Neural crest cell (in vitro differentiated cells): ENCODE measurements around the gene MAF. TPM values are rescaled to one million over a fixed set of nuclear protein-coding genes. Genes with fewer than 3 reads are reported as not detected.

Source experiments
- DNase-seq: peaks from one replicate; pipeline ENCODE4 v3.0.0; 2021; ENCODE audit warnings: low read depth, mixed read lengths, low spot score
- H3K27ac Mint-ChIP-seq: one replicate; pipeline ENCODE4 v1.8.0; 2021; ENCODE audit warnings: mild to moderate bottlenecking, mixed read lengths; ENCODE audit not compliant: unreplicated experiment
- H3K27me3 Mint-ChIP-seq: 2 replicates; pipeline ENCODE4 v1.8.0; 2021; ENCODE audit warnings: low read depth, mild to moderate bottlenecking, mixed read lengths
- H3K36me3 Mint-ChIP-seq: 2 replicates; pipeline ENCODE4 v1.8.0; 2021; ENCODE audit warnings: low read depth, mild to moderate bottlenecking, mixed read lengths
- H3K4me1 Mint-ChIP-seq: 2 replicates; pipeline ENCODE4 v1.8.0; 2021; ENCODE audit warnings: mixed read lengths
- H3K4me3 Mint-ChIP-seq: one replicate; pipeline ENCODE4 v1.8.0; 2021; ENCODE audit warnings: mild to moderate bottlenecking, mixed read lengths
- H3K9me3 Mint-ChIP-seq: 2 replicates; pipeline ENCODE4 v1.8.0; 2021; ENCODE audit warnings: mixed read lengths
- total RNA-seq: library from RNA; stranded (reverse); gene quantifications from 2 replicates; pipeline ENCODE4 v1.2.1, GENCODE V29; 2021
- TF ChIP-seq, protein P1 (sequence below): fragments of 200-600 bp; sonication (generic); conservative IDR thresholded peaks from 2 replicates; pipeline ENCODE4 v1.5.0; 2021; ENCODE audit warnings: antibody characterized with exemption, mild to moderate bottlenecking

MAF gene
- total RNA-seq, 1 donor from 2014 or later, result 4.1 TPM

- DNase-seq, result no peak
- no peaks in the 10 kb centered on the region for H3K36me3 Mint-ChIP-seq
- peak overlapping the region; percentile 96 for H3K4me3 Mint-ChIP-seq
- no peaks in the 10 kb centered on the region for H3K9me3 Mint-ChIP-seq
- H3K27ac Mint-ChIP-seq, result no peak overlapping the region
- TF ChIP-seq, protein P1, sequence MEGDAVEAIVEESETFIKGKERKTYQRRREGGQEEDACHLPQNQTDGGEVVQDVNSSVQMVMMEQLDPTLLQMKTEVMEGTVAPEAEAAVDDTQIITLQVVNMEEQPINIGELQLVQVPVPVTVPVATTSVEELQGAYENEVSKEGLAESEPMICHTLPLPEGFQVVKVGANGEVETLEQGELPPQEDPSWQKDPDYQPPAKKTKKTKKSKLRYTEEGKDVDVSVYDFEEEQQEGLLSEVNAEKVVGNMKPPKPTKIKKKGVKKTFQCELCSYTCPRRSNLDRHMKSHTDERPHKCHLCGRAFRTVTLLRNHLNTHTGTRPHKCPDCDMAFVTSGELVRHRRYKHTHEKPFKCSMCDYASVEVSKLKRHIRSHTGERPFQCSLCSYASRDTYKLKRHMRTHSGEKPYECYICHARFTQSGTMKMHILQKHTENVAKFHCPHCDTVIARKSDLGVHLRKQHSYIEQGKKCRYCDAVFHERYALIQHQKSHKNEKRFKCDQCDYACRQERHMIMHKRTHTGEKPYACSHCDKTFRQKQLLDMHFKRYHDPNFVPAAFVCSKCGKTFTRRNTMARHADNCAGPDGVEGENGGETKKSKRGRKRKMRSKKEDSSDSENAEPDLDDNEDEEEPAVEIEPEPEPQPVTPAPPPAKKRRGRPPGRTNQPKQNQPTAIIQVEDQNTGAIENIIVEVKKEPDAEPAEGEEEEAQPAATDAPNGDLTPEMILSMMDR, result no peak
- peaks cover 26% of the 10 kb centered on the region for H3K4me1 Mint-ChIP-seq
- peaks cover 30% of the 10 kb centered on the region for H3K27me3 Mint-ChIP-seq
Measured at GRCh38 chr16:79603055-79603454, 2.5 kb upstream of the MAF start.

DNA sequence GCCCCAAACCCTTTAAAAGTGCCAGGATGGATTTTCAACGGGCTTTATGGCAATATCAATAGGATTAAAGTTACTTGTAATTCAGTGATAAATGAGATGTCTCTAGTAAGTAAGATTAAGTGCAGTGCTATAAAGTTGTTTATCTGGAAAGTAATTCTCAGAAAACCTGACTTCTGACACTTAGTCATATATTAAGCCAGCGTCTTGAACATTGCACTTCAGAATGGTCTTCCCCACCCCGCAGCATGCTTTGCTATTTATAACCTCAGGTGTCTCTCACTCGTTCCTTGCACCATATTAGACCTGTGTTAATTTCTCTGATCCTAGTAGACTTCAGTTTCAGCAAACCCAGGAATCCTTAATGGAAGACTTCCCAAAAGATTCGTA lies 2.1 kb upstream of the MAF start:
- peak overlapping the region; percentile 96 for H3K4me3 Mint-ChIP-seq
- peaks cover 34% of the 10 kb centered on the region for H3K27me3 Mint-ChIP-seq
- H3K36me3 Mint-ChIP-seq, result no peaks in the 10 kb centered on the region
- no peak for DNase-seq
- no peak overlapping the region for H3K27ac Mint-ChIP-seq
- TF ChIP-seq, protein P1, result no peak
- no peaks in the 10 kb centered on the region for H3K9me3 Mint-ChIP-seq
- H3K4me1 Mint-ChIP-seq, result peaks cover 30% of the 10 kb centered on the region

- Mint-ChIP-seq H3K36me3 (no peaks in the 10 kb centered on the region), H3K4me1 (peaks cover 35% of the 10 kb centered on the region), H3K4me3 (peak overlapping the region; percentile 96), H3K27me3 (peaks cover 32% of the 10 kb centered on the region), H3K9me3 (no peaks in the 10 kb centered on the region), H3K27ac (no peak overlapping the region)
- peak; percentile 96 for DNase-seq
- TF ChIP-seq, protein P1, result peak; percentile 89
Measured at GRCh38 chr16:79601931-79602627, 1.5 kb upstream of the MAF start.

- Mint-ChIP-seq H3K27me3 (peaks cover 32% of the 10 kb centered on the region), H3K9me3 (no peaks in the 10 kb centered on the region), H3K4me1 (peaks cover 38% of the 10 kb centered on the region), H3K4me3 (peak overlapping the region; percentile 96), H3K27ac (peak overlapping the region; percentile 6), H3K36me3 (no peaks in the 10 kb centered on the region)
- peak; percentile 43 for DNase-seq
- TF ChIP-seq, protein P1, result no peak
Measured at GRCh38 chr16:79601092-79601930, 774 bp upstream of the MAF start.

- Mint-ChIP-seq H3K27ac (peak overlapping the region; percentile 65), H3K36me3 (no peaks in the 10 kb centered on the region)
Measured at GRCh38 chr16:79599837-79600637, 500 bp downstream of the MAF start.

More at GRCh38 chr16:79599837-79600637, 500 bp downstream of the MAF start:
- Mint-ChIP-seq H3K9me3 (no peaks in the 10 kb centered on the region), H3K4me1 (peaks cover 44% of the 10 kb centered on the region), H3K27me3 (peaks cover 26% of the 10 kb centered on the region), H3K4me3 (peak overlapping the region; percentile 96)
- TF ChIP-seq, protein P1, result no peak
- DNase-seq, result peak; percentile 49
